ENCODE results near the gene CHD2. TPM values are rescaled to one million over a fixed set of nuclear protein-coding genes. Genes with fewer than 3 reads are reported as not detected.

CHD2 gene
- total RNA-seq, 2 donors from 2014 or later = 76.3 to 137 TPM

- H3K27me3 ChIP-seq (replicated peaks; ENCODE audit: insufficient read depth) = no peaks in the 10 kb centered on the region
- no peaks in the 10 kb centered on the region for H3K36me3 ChIP-seq
- H3K9me3 ChIP-seq = no peaks in the 10 kb centered on the region
- TF ChIP-seq CTCF (IDR thresholded peaks at IDR 0.05) (no peak), POLR2A (IDR thresholded peaks at IDR 0.05) (no peak), POLR2AphosphoS5 (IDR thresholded peaks at IDR 0.05) (no peak)
- H3K4me1 ChIP-seq (replicated peaks) = peaks cover 15% of the 10 kb centered on the region
- 67% methylated on average over 7 of the region's 7 CpGs for WGBS
- no peak overlapping the region for H3K27ac ChIP-seq
- intact Hi-C loops (cut with DNase I) = no loop called here
- no peak overlapping the region for H3K4me3 ChIP-seq
- DNase-seq (ENCODE audit: low spot score) = no peak
Measured at GRCh38 chr15:93046721-93047120, 146.6 kb downstream of the CHD2 start.

- intact Hi-C loops (cut with DNase I) = no loop called here
- no peak overlapping the region for H3K27ac ChIP-seq
- peaks cover 15% of the 10 kb centered on the region for H3K4me1 ChIP-seq (replicated peaks)
- DNase-seq (ENCODE audit: low spot score) = no peak
- no peaks in the 10 kb centered on the region for H3K27me3 ChIP-seq (replicated peaks; ENCODE audit: insufficient read depth)
- TF ChIP-seq POLR2A (IDR thresholded peaks at IDR 0.05) (no peak), CTCF (IDR thresholded peaks at IDR 0.05) (no peak), POLR2AphosphoS5 (IDR thresholded peaks at IDR 0.05) (no peak)
- no peak overlapping the region for H3K4me3 ChIP-seq
- WGBS = 78% methylated on average over 18 of the region's 18 CpGs
- no peaks in the 10 kb centered on the region for H3K9me3 ChIP-seq
- H3K36me3 ChIP-seq = no peaks in the 10 kb centered on the region
Measured at GRCh38 chr15:93047621-93048425, 147.7 kb downstream of the CHD2 start.

GRCh38 chr15:93048426-93048721 lies 148.2 kb downstream of the CHD2 start:
- H3K9me3 ChIP-seq = no peaks in the 10 kb centered on the region
- H3K4me1 ChIP-seq (replicated peaks) = peaks cover 15% of the 10 kb centered on the region
- H3K4me3 ChIP-seq = no peak overlapping the region
- H3K27ac ChIP-seq = no peak overlapping the region
- WGBS = 82% methylated on average over 13 of the region's 14 CpGs
- no peak for TF ChIP-seq POLR2A (IDR thresholded peaks at IDR 0.05)
- TF ChIP-seq POLR2AphosphoS5 (IDR thresholded peaks at IDR 0.05) = no peak
- no peak for TF ChIP-seq CTCF (IDR thresholded peaks at IDR 0.05)
- H3K27me3 ChIP-seq (replicated peaks; ENCODE audit: insufficient read depth) = no peaks in the 10 kb centered on the region
- no peaks in the 10 kb centered on the region for H3K36me3 ChIP-seq
- intact Hi-C loops (cut with DNase I) = no loop called here
- no peak for DNase-seq (ENCODE audit: low spot score)

- intact Hi-C loops (cut with DNase I) = no loop called here
- Histone ChIP-seq H3K4me3 (no peak overlapping the region), H3K36me3 (no peaks in the 10 kb centered on the region), H3K27me3 (replicated peaks; ENCODE audit: insufficient read depth) (no peaks in the 10 kb centered on the region), H3K4me1 (replicated peaks) (peaks cover 15% of the 10 kb centered on the region), H3K9me3 (no peaks in the 10 kb centered on the region), H3K27ac (no peak overlapping the region)
- TF ChIP-seq POLR2AphosphoS5 (IDR thresholded peaks at IDR 0.05) (peak; percentile 58), CTCF (IDR thresholded peaks at IDR 0.05) (no peak), POLR2A (IDR thresholded peaks at IDR 0.05) (no peak)
- DNase-seq (ENCODE audit: low spot score) = peak; percentile 87
- WGBS = 25% methylated on average over 16 of the region's 16 CpGs
Measured at GRCh38 chr15:93048759-93049161, 148.6 kb downstream of the CHD2 start.

DNA sequence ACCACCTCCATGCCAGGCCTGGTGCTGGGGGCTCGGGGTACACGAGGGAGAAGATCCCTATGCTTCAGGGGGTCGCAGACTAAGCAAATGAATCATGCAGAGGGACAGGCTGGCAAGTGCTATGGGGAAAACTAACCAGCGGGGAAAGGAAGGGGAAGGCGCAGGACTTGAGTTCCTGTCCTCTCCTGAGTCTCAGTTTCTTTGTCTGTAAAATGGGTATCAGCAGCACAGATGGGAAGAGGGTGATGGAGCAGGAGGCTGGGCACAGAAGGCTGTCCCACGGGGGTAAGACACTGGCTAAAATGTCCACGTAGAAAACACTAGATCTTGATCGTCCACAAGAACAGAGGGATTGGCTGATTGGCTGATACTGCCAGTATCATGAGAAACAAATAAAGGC lies 149.1 kb downstream of the CHD2 start:
- Histone ChIP-seq H3K27ac (no peak overlapping the region), H3K36me3 (no peaks in the 10 kb centered on the region), H3K4me3 (no peak overlapping the region), H3K9me3 (no peaks in the 10 kb centered on the region), H3K4me1 (replicated peaks) (peaks cover 15% of the 10 kb centered on the region), H3K27me3 (replicated peaks; ENCODE audit: insufficient read depth) (no peaks in the 10 kb centered on the region)
- TF ChIP-seq CTCF (IDR thresholded peaks at IDR 0.05) (no peak), POLR2A (IDR thresholded peaks at IDR 0.05) (no peak), POLR2AphosphoS5 (IDR thresholded peaks at IDR 0.05) (no peak)
- DNase-seq (ENCODE audit: low spot score) = no peak
- WGBS = 51% methylated on average over 8 of the region's 8 CpGs
- intact Hi-C loops (cut with DNase I) = no loop called here
